ENCODE results near the gene LAMC2.
"Not testable (repeated sequence)": the region's sequence is repeated elsewhere in the genome, so short reads cannot be mapped to it uniquely, and the experiment has no call there.

The LAMC2 gene

GRCh38 chr1:183267646-183268431 lies 81.8 kb downstream of the LAMC2 start:
- TF ChIP-seq CTCF (IDR thresholded peaks at IDR 0.05): no peak
- TF ChIP-seq ZFX (IDR thresholded peaks at IDR 0.05; ENCODE audit: borderline replicate concordance): no peak
- H3K27ac ChIP-seq: no peak overlapping the region

- H3K27ac ChIP-seq: no peak overlapping the region
- TF ChIP-seq ZFX (IDR thresholded peaks at IDR 0.05; ENCODE audit: borderline replicate concordance) (no peak), CTCF (IDR thresholded peaks at IDR 0.05) (no peak)
These were observed 84.6 kb downstream of the LAMC2 start for GRCh38 chr1:183270541-183271141.

- no peak overlapping the region for H3K27ac ChIP-seq
- TF ChIP-seq ZFX (IDR thresholded peaks at IDR 0.05; ENCODE audit: borderline replicate concordance) (no peak), CTCF (IDR thresholded peaks at IDR 0.05) (no peak)
These were observed 86.4 kb downstream of the LAMC2 start for GRCh38 chr1:183272390-183272848.

GRCh38 chr1:183273300-183273699 lies 87.2 kb downstream of the LAMC2 start:
- H3K27ac ChIP-seq: no peak overlapping the region
- TF ChIP-seq ZFX (IDR thresholded peaks at IDR 0.05; ENCODE audit: borderline replicate concordance) (no peak), CTCF (IDR thresholded peaks at IDR 0.05) (no peak)

GRCh38 chr1:183273984-183274383 lies 87.9 kb downstream of the LAMC2 start:
- not testable (repeated sequence) for H3K27ac ChIP-seq

- no peak for TF ChIP-seq CTCF (IDR thresholded peaks at IDR 0.05)
- no peak for TF ChIP-seq ZFX (IDR thresholded peaks at IDR 0.05; ENCODE audit: borderline replicate concordance)
- no peak overlapping the region for H3K27ac ChIP-seq
These were observed 88.8 kb downstream of the LAMC2 start for GRCh38 chr1:183274836-183275235.

GRCh38 chr1:183275322-183275721 lies 89.3 kb downstream of the LAMC2 start:
- no peak overlapping the region for H3K27ac ChIP-seq
- no peak for TF ChIP-seq CTCF (IDR thresholded peaks at IDR 0.05)
- TF ChIP-seq ZFX (IDR thresholded peaks at IDR 0.05; ENCODE audit: borderline replicate concordance): no peak
